ENCODE results near the gene ZNF827.

The ZNF827 gene

GRCh38 chr4:145825255-145825654, 113.4 kb downstream of the ZNF827 start:
- no peak for DNase-seq (ENCODE audit: low spot score)

GRCh38 chr4:145824463-145824862, 114.2 kb downstream of the ZNF827 start:
- no peak for DNase-seq (ENCODE audit: low spot score)

- DNase-seq (ENCODE audit: low spot score), result no peak
These were observed 114.9 kb downstream of the ZNF827 start for GRCh38 chr4:145823743-145824142.

- DNase-seq (ENCODE audit: low spot score), result no peak
These were observed 116.0 kb downstream of the ZNF827 start for GRCh38 chr4:145822581-145822980.

GRCh38 chr4:145822181-145822580, 116.4 kb downstream of the ZNF827 start:
- DNase-seq (ENCODE audit: low spot score), result no peak

- no peak for DNase-seq (ENCODE audit: low spot score)
These were observed 116.9 kb downstream of the ZNF827 start for GRCh38 chr4:145821766-145822165.

GRCh38 chr4:145820407-145820806, 118.2 kb downstream of the ZNF827 start:
- DNase-seq (ENCODE audit: low spot score), result no peak

GRCh38 chr4:145819853-145820181, 118.8 kb downstream of the ZNF827 start:
- DNase-seq (ENCODE audit: low spot score), result no peak

- DNase-seq (ENCODE audit: low spot score), result no peak
These were observed 119.3 kb downstream of the ZNF827 start for GRCh38 chr4:145819101-145819852.

- no peak for DNase-seq (ENCODE audit: low spot score)
These were observed 120.6 kb downstream of the ZNF827 start for GRCh38 chr4:145818011-145818410.

GRCh38 chr4:145816091-145816490, 122.5 kb downstream of the ZNF827 start:
- DNase-seq (ENCODE audit: low spot score), result peak; percentile 45

- no peak for DNase-seq (ENCODE audit: low spot score)
These were observed 123.0 kb downstream of the ZNF827 start for GRCh38 chr4:145815626-145816025.

GRCh38 chr4:145815027-145815612, 123.5 kb downstream of the ZNF827 start:
- no peak for DNase-seq (ENCODE audit: low spot score)

GRCh38 chr4:145814246-145814645, 124.4 kb downstream of the ZNF827 start:
- no peak for DNase-seq (ENCODE audit: low spot score)

- DNase-seq (ENCODE audit: low spot score), result peak; percentile 85
These were observed 125.7 kb downstream of the ZNF827 start for GRCh38 chr4:145812919-145813318.

GRCh38 chr4:145808848-145809512, 129.6 kb downstream of the ZNF827 start:
- no peak for DNase-seq (ENCODE audit: low spot score)

GRCh38 chr4:145808021-145808650, 130.5 kb downstream of the ZNF827 start:
- peak; percentile 93 for DNase-seq (ENCODE audit: low spot score)

- DNase-seq (ENCODE audit: low spot score), result no peak
These were observed 133.1 kb downstream of the ZNF827 start for GRCh38 chr4:145805490-145805889.

GRCh38 chr4:145804116-145804515, 134.5 kb downstream of the ZNF827 start:
- DNase-seq (ENCODE audit: low spot score), result no peak

GRCh38 chr4:145799223-145799622, 139.4 kb downstream of the ZNF827 start:
- DNase-seq (ENCODE audit: low spot score), result no peak

GRCh38 chr4:145797278-145797677, 141.3 kb downstream of the ZNF827 start:
- no peak for DNase-seq (ENCODE audit: low spot score)

- DNase-seq (ENCODE audit: low spot score), result no peak
These were observed 142.3 kb downstream of the ZNF827 start for GRCh38 chr4:145796346-145796745.

GRCh38 chr4:145795521-145795920, 143.1 kb downstream of the ZNF827 start:
- DNase-seq (ENCODE audit: low spot score), result no peak
